IMR-90 (cell line): Measurements from ENCODE around the gene PAPSS2.

Experiments
- BHLHE40 ChIP-seq: fragments of 150-350 bp; IDR thresholded peaks from 2 replicates; pipeline ENCODE4 v1.6.1; 2016; ENCODE audit warnings: mild to moderate bottlenecking, low read depth, low read length
- CHD1 ChIP-seq: IDR thresholded peaks from 2 replicates; pipeline ENCODE4 v1.6.1; 2012; ENCODE audit warnings: low read depth, low read length, improper control_type of control experiment
- CTCF ChIP-seq: conservative IDR thresholded peaks from 2 replicates; pipeline ENCODE4 v1.5.1; 2012; ENCODE audit warnings: mild to moderate bottlenecking, low read depth, low read length, improper control_type of control experiment
- ELK1 ChIP-seq: fragments of 150-350 bp; IDR thresholded peaks from 2 replicates; pipeline ENCODE4 v1.6.1; 2016; ENCODE audit warnings: low read depth, mild to moderate bottlenecking, low read length, moderate library complexity, borderline replicate concordance
- FOS ChIP-seq: fragments of 150-350 bp; IDR thresholded peaks from 2 replicates; pipeline ENCODE4 v1.6.1; 2016; ENCODE audit warnings: low read depth, low read length
- MAFK ChIP-seq: IDR thresholded peaks from 2 replicates; pipeline ENCODE4 v1.6.1; 2012; ENCODE audit warnings: low read depth, low read length, improper control_type of control experiment
- MAZ ChIP-seq: IDR thresholded peaks from 2 replicates; pipeline ENCODE4 v1.6.1; 2012; ENCODE audit warnings: low read depth, mild to moderate bottlenecking, low read length, improper control_type of control experiment, moderate library complexity, borderline replicate concordance
- MXI1 ChIP-seq: IDR thresholded peaks from 2 replicates; pipeline ENCODE4 v1.6.1; 2012; ENCODE audit warnings: low read depth, mild to moderate bottlenecking, low read length, moderate library complexity, borderline replicate concordance
- POLR2A ChIP-seq: IDR thresholded peaks from 2 replicates; pipeline ENCODE4 v1.6.1; 2012; ENCODE audit warnings: mild to moderate bottlenecking, low read depth, low read length
- RAD21 ChIP-seq: IDR thresholded peaks from 2 replicates; pipeline ENCODE4 v1.6.1; 2012; ENCODE audit warnings: low read length, improper control_type of control experiment
- RFX5 ChIP-seq: IDR thresholded peaks from 2 replicates; pipeline ENCODE4 v1.8.0; 2012; ENCODE audit warnings: low read depth, mild to moderate bottlenecking, low read length, moderate library complexity
- SMC3 ChIP-seq: fragments of 150-350 bp; IDR thresholded peaks from 2 replicates; pipeline ENCODE4 v1.6.1; 2016; ENCODE audit warnings: low read depth, mild to moderate bottlenecking, antibody characterized with exemption, low read length, moderate library complexity

- TF ChIP-seq CTCF (no peak), BHLHE40 (no peak), RAD21 (no peak), SMC3 (no peak), MXI1 (no peak), POLR2A (no peak), RFX5 (no peak), MAFK (no peak), FOS (no peak), MAZ (no peak), ELK1 (no peak), CHD1 (no peak)
Observed at GRCh38 chr10:87646935-87647334, 12.7 kb upstream of the PAPSS2 start.
